ENCODE results near the gene PDP2.

PDP2 gene

DNA sequence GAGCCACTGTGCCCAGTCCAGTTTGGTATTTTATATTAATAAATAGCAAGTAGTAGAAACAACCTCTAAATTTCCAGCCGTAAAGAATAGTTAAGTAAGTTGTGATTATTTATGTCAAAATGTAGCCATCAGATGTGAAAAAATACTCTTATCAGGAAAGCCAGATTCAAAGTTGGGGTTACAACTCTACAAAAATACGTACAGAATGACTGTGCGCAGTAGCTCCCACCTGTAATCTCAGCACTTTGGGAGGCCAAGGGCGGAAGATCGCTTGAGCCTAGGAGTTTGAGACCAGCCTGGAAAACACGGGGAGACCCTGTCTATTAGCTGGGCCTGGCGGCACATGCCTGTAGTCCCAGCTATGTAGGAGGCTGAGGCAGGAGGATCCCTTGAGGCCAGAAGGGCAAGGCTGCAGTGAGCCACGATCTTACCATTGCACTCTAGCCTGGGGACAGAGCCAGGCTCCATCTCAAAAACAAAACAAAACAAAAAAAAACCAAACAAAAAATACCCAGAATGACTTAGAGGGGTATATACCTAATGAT, 1.7 kb downstream of the PDP2 start:
- Histone ChIP-seq H3K4me3 (ENCODE audit: low read length, poor library complexity, severe bottlenecking) (peak overlapping the region; percentile 97), H3K27me3 (ENCODE audit: insufficient read depth, low read length, poor library complexity, severe bottlenecking) (no peaks in the 10 kb centered on the region), H3K36me3 (ENCODE audit: insufficient read depth, low read length) (peaks cover 20% of the 10 kb centered on the region; the same call in 1 of the 2 replicates), H3K9ac (ENCODE audit: low read depth, low read length, poor library complexity, severe bottlenecking) (peak overlapping the region; percentile 73), H3K4me2 (ENCODE audit: low read depth, low read length, poor library complexity, severe bottlenecking) (peak overlapping the region; percentile 87), H3K4me1 (ENCODE audit: insufficient read depth, low read length, poor library complexity, severe bottlenecking) (peaks cover 63% of the 10 kb centered on the region), H3K9me3 (ENCODE audit: insufficient read depth, low read depth, low read length) (no peaks in the 10 kb centered on the region), H3F3A (ENCODE audit: low read depth) (peaks cover 11% of the 10 kb centered on the region), H2AFZ (ENCODE audit: low read length) (no peak overlapping the region), H4K20me1 (ENCODE audit: insufficient read depth, low read length, poor library complexity, severe bottlenecking) (peaks cover 39% of the 10 kb centered on the region), H3K9me2 (replicated peaks; ENCODE audit: low read depth, low read length) (no peaks in the 10 kb centered on the region), H3K79me2 (ENCODE audit: insufficient read depth, low read length) (peaks cover 59% of the 10 kb centered on the region)
- TF ChIP-seq EZH2phosphoT487 (IDR thresholded peaks at IDR 0.05; ENCODE audit: borderline replicate concordance) = no peak
- TF ChIP-seq, protein P1, sequence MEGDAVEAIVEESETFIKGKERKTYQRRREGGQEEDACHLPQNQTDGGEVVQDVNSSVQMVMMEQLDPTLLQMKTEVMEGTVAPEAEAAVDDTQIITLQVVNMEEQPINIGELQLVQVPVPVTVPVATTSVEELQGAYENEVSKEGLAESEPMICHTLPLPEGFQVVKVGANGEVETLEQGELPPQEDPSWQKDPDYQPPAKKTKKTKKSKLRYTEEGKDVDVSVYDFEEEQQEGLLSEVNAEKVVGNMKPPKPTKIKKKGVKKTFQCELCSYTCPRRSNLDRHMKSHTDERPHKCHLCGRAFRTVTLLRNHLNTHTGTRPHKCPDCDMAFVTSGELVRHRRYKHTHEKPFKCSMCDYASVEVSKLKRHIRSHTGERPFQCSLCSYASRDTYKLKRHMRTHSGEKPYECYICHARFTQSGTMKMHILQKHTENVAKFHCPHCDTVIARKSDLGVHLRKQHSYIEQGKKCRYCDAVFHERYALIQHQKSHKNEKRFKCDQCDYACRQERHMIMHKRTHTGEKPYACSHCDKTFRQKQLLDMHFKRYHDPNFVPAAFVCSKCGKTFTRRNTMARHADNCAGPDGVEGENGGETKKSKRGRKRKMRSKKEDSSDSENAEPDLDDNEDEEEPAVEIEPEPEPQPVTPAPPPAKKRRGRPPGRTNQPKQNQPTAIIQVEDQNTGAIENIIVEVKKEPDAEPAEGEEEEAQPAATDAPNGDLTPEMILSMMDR (conservative IDR thresholded peaks at IDR 0.05; ENCODE audit: low read length) = no peak

DNA sequence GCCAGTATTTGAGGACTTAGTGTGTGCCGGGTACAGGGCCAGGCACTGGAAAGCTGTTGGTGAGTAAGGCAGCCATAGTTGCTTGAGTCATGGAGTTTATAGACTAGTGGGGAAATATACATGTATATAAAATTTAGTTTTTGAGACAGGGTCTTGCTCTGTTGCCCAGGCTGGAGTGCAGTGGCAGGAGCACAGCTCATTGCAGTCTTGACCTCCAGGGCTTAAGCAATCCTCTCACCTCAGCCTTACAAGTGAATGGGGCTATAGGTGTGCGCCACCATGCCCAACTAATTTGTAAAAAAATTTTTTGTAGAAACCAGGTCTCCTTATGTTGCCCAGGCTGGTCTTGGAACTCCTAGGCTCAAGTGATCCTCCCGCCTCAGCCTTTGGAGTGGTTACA, 2.4 kb downstream of the PDP2 start:
- TF ChIP-seq EZH2phosphoT487 (IDR thresholded peaks at IDR 0.05; ENCODE audit: borderline replicate concordance) = no peak
- TF ChIP-seq, protein P1 (conservative IDR thresholded peaks at IDR 0.05; ENCODE audit: low read length) = no peak
- peak overlapping the region; percentile 87 for H3K4me2 ChIP-seq (ENCODE audit: low read depth, low read length, poor library complexity, severe bottlenecking)
- H3K9me2 ChIP-seq (replicated peaks; ENCODE audit: low read depth, low read length) = no peaks in the 10 kb centered on the region
- peaks cover 64% of the 10 kb centered on the region for H3K4me1 ChIP-seq (ENCODE audit: insufficient read depth, low read length, poor library complexity, severe bottlenecking)
- H3K79me2 ChIP-seq (ENCODE audit: insufficient read depth, low read length) = peaks cover 66% of the 10 kb centered on the region
- peak overlapping the region; percentile 73 for H3K9ac ChIP-seq (ENCODE audit: low read depth, low read length, poor library complexity, severe bottlenecking)
- H3K9me3 ChIP-seq (ENCODE audit: insufficient read depth, low read depth, low read length) = no peaks in the 10 kb centered on the region
- H3K27me3 ChIP-seq (ENCODE audit: insufficient read depth, low read length, poor library complexity, severe bottlenecking) = no peaks in the 10 kb centered on the region
- H4K20me1 ChIP-seq (ENCODE audit: insufficient read depth, low read length, poor library complexity, severe bottlenecking) = peaks cover 39% of the 10 kb centered on the region
- H3K4me3 ChIP-seq (ENCODE audit: low read length, poor library complexity, severe bottlenecking) = peak overlapping the region; percentile 97
- H3F3A ChIP-seq (ENCODE audit: low read depth) = peaks cover 9% of the 10 kb centered on the region
- H3K36me3 ChIP-seq (ENCODE audit: insufficient read depth, low read length) = peaks cover 20% of the 10 kb centered on the region; the same call in 1 of the 2 replicates
- no peak overlapping the region for H2AFZ ChIP-seq (ENCODE audit: low read length)

DNA sequence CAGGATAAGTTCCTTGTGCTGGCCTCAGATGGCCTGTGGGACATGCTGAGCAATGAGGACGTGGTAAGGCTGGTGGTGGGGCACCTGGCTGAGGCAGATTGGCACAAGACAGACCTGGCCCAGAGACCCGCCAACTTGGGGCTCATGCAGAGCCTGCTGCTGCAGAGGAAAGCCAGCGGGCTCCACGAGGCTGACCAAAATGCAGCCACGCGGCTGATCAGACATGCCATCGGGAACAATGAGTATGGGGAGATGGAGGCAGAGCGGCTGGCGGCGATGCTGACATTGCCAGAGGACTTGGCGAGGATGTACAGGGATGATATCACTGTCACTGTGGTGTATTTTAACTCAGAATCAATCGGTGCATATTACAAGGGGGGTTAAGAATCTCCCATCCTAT, 5.2 kb downstream of the PDP2 start:
- peaks cover 71% of the 10 kb centered on the region for H3K79me2 ChIP-seq (ENCODE audit: insufficient read depth, low read length)
- H3K4me1 ChIP-seq (ENCODE audit: insufficient read depth, low read length, poor library complexity, severe bottlenecking) = peaks cover 43% of the 10 kb centered on the region
- H3K36me3 ChIP-seq (ENCODE audit: insufficient read depth, low read length) = peaks cover 20% of the 10 kb centered on the region; the same call in 1 of the 2 replicates
- H4K20me1 ChIP-seq (ENCODE audit: insufficient read depth, low read length, poor library complexity, severe bottlenecking) = peaks cover 39% of the 10 kb centered on the region
- H3K9ac ChIP-seq (ENCODE audit: low read depth, low read length, poor library complexity, severe bottlenecking) = no peak overlapping the region
- H3K4me2 ChIP-seq (ENCODE audit: low read depth, low read length, poor library complexity, severe bottlenecking) = peak overlapping the region; percentile 35
- peak overlapping the region; percentile 2 for H3K4me3 ChIP-seq (ENCODE audit: low read length, poor library complexity, severe bottlenecking)
- no peaks in the 10 kb centered on the region for H3K9me2 ChIP-seq (replicated peaks; ENCODE audit: low read depth, low read length)
- no peak for TF ChIP-seq EZH2phosphoT487 (IDR thresholded peaks at IDR 0.05; ENCODE audit: borderline replicate concordance)
- TF ChIP-seq, protein P1 (conservative IDR thresholded peaks at IDR 0.05; ENCODE audit: low read length) = no peak
- H3K9me3 ChIP-seq (ENCODE audit: insufficient read depth, low read depth, low read length) = no peaks in the 10 kb centered on the region
- no peaks in the 10 kb centered on the region for H3K27me3 ChIP-seq (ENCODE audit: insufficient read depth, low read length, poor library complexity, severe bottlenecking)
- H2AFZ ChIP-seq (ENCODE audit: low read length) = no peak overlapping the region
- no peaks in the 10 kb centered on the region for H3F3A ChIP-seq (ENCODE audit: low read depth)

Measured in Loucy (cell line).